OCI-LY3 (cell line): ENCODE measurements around the gene HOXB9.

ENCODE experiments used
- H2AFZ ChIP-seq: fragments of 200-600, 300-600 bp; shearing (Covaris generic); 2 replicates; pipeline ENCODE4 v1.6.0; 2014; ENCODE audit warnings: antibody characterized with exemption, low read depth, low read length
- H3K27ac ChIP-seq: fragments of 200-600, 300-600 bp; sonication (generic); 2 replicates; pipeline ENCODE4 v1.5.1; 2014; ENCODE audit warnings: mild to moderate bottlenecking, low read length, moderate library complexity, mixed read lengths
- H3K27me3 ChIP-seq: fragments of 200-600, 300-600 bp; sonication (generic); 2 replicates; pipeline ENCODE4 v1.6.1; 2014; ENCODE audit warnings: low read depth, low read length, mixed read lengths
- H3K36me3 ChIP-seq: fragments of 200-600, 300-600 bp; sonication (generic); replicated peaks from 2 replicates; pipeline ENCODE3; 2014; ENCODE audit warnings: low read depth, low read length, mixed read lengths
- H3K4me1 ChIP-seq: fragments of 300-600, 200-600 bp; sonication (generic); 2 replicates; pipeline ENCODE4 v1.6.1; 2014; ENCODE audit warnings: low read length, mixed read lengths
- H3K4me2 ChIP-seq: fragments of 200-600, 300-600 bp; sonication (generic); 2 replicates; pipeline ENCODE4 v1.6.1; 2014; ENCODE audit warnings: low read length, mixed read lengths
- H3K4me3 ChIP-seq: fragments of 300-600, 200-600 bp; sonication (generic); 2 replicates; pipeline ENCODE4 v1.5.1; 2014; ENCODE audit warnings: antibody characterized with exemption, mild to moderate bottlenecking, low read length, moderate library complexity
- H3K79me2 ChIP-seq: fragments of 300-600, 200-600 bp; shearing (Covaris generic); 2 replicates; pipeline ENCODE4 v1.6.1; 2014; ENCODE audit warnings: mild to moderate bottlenecking, low read length, mixed read lengths
- H3K9ac ChIP-seq: fragments of 300-600, 200-600 bp; shearing (Covaris generic); 2 replicates; pipeline ENCODE4 v1.6.0; 2014; ENCODE audit warnings: mild to moderate bottlenecking, low read length, moderate library complexity
- H3K9me3 ChIP-seq: fragments of 200-600, 300-600 bp; shearing (Covaris generic); 2 replicates; pipeline ENCODE4 v1.6.1; 2014; ENCODE audit warnings: low read length, mixed read lengths; ENCODE audit not compliant: insufficient read depth
- H4K20me1 ChIP-seq: fragments of 200-600, 300-600 bp; sonication (generic); 2 replicates; pipeline ENCODE4 v1.6.1; 2016; ENCODE audit warnings: low read length, mixed read lengths; ENCODE audit not compliant: insufficient read depth
- EZH2phosphoT487 ChIP-seq: fragments of 200-600 bp; shearing (Covaris generic); IDR thresholded peaks from 2 replicates; pipeline ENCODE4 v1.6.1; 2018; ENCODE audit warnings: antibody characterized with exemption, mixed run types, low read depth
- TF ChIP-seq, protein P1 (sequence below): fragments of 200-600, 300-600 bp; sonication (generic); IDR thresholded peaks from 2 replicates; pipeline ENCODE4 v1.5.1; 2014; ENCODE audit warnings: antibody characterized with exemption, low read length, low read depth

The HOXB9 gene

DNA sequence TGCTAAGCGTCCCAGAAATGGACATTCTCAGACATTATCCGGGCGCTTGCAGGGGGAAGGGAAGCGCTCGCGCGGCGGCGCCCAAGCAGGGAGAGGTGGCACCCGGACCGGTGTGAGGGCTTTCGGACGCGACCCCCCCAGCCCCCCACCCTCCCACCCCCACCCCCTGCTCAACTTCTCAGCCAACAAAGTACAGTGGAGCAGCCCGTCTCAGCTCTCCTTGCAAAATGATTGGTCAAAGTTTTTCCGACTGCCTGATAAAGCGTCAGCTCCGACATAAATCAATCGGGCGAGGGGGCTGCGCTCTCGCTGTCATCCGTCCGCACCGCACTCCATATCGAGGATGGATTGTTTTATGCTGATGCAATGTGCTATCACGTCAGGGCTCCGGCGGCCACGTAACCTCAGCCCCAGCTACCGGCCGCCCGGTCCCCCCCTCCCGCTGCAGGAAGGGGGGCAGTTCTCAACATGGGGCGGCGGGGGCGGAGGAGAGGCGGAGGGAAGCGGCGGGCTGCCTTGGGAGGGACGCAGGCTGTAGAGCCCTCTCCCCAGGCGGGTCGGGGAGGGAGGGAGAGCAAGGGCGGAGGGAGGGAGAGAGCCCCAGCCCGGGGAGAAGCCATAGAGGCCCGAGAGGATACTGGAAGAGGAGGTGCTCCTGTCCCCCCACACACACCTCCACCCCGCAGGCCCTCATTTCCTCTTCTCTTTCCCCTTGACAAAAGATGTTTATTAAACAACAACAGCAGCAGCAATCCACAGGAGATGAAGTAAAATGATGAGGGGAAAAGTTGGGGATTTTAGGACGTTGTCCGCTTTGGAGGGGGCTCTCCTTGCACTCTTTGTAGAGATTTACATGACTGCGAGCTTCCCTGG, at the start of gene HOXB9:
TSS of gene HOXB9 (minus strand) at position 114 of the 873 bp plus-strand sequence. CDS start at position 25, 89 bp downstream.
- no peaks in the 10 kb centered on the region for H3K9me3 ChIP-seq
- peak within 1 kb of the TSS; percentile 62 for H3K9ac ChIP-seq
- peak within 1 kb of the TSS; percentile 55 for H3K4me2 ChIP-seq
- no peaks in the 10 kb centered on the region for H3K79me2 ChIP-seq
- H3K4me3 ChIP-seq: peak within 1 kb of the TSS; percentile 78
- H3K27ac ChIP-seq: no peak within 1 kb of the TSS
- TF ChIP-seq, protein P1, sequence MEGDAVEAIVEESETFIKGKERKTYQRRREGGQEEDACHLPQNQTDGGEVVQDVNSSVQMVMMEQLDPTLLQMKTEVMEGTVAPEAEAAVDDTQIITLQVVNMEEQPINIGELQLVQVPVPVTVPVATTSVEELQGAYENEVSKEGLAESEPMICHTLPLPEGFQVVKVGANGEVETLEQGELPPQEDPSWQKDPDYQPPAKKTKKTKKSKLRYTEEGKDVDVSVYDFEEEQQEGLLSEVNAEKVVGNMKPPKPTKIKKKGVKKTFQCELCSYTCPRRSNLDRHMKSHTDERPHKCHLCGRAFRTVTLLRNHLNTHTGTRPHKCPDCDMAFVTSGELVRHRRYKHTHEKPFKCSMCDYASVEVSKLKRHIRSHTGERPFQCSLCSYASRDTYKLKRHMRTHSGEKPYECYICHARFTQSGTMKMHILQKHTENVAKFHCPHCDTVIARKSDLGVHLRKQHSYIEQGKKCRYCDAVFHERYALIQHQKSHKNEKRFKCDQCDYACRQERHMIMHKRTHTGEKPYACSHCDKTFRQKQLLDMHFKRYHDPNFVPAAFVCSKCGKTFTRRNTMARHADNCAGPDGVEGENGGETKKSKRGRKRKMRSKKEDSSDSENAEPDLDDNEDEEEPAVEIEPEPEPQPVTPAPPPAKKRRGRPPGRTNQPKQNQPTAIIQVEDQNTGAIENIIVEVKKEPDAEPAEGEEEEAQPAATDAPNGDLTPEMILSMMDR: no peak
- TF ChIP-seq EZH2phosphoT487: no peak
- peaks cover 52% of the 10 kb centered on the region for H3K27me3 ChIP-seq
- peaks cover 8% of the 10 kb centered on the region for H3K4me1 ChIP-seq
- no peaks in the 10 kb centered on the region for H4K20me1 ChIP-seq
- H2AFZ ChIP-seq: 0 out of 2 replicates have a peak within 1 kb of the TSS, but pooled peaks have one; percentile 10
- H3K36me3 ChIP-seq: no peaks in the 10 kb centered on the region

DNA sequence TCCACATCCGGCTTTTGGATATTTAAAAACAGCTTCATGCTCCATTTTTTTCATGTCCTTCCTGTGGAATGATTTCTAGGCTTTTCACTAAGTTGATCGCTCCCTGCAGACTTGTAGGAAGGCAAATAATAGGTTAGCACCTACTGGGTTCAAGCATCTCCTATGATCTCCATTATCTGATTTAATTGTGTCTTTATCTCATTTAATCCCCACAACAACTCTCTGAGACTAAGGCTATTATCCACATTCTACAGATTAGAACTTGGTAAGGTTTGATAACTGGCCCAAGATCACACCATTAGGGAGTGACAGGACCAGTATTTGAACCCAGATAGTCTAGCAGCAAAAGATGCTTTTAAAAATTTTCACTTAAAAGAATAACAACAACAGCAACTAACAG, 46.2 kb upstream of the HOXB9 start:
- Histone ChIP-seq H3K27ac (no peak overlapping the region), H3K4me2 (peak overlapping the region; percentile 74), H2AFZ (peak overlapping the region; percentile 82)

DNA sequence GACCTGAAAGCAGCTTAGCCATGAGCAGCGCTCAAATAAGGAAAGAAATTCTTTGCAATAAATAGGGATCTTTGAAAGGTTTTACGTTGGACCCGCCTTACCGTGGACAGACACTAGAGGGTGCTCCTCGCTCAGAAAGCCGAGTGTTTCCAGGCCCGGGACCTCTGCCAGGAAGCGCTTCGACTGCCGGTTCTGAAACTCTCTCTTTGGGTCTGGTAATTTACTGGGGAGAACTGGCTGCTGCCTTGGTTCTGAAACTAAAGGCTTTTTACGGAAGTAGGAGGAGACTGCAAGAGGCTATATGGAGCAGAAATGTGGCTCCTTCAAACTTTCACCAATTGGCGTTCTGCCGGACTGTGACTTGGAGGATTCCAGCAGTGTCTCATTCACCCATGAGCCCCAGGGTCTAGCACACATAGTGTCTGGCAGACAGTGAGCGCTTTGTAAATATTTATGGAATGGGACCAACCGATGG, 45.6 kb upstream of the HOXB9 start:
- no peaks in the 10 kb centered on the region for H4K20me1 ChIP-seq
- no peaks in the 10 kb centered on the region for H3K9me3 ChIP-seq
- peaks cover 17% of the 10 kb centered on the region for H3K27me3 ChIP-seq
- no peaks in the 10 kb centered on the region for H3K4me1 ChIP-seq
- H3K27ac ChIP-seq: no peak overlapping the region
- H3K36me3 ChIP-seq: no peaks in the 10 kb centered on the region
- H3K4me2 ChIP-seq: peak overlapping the region; percentile 74
- H3K4me3 ChIP-seq: peak overlapping the region; percentile 73
- TF ChIP-seq, protein P1: peak; percentile 77
- no peak for TF ChIP-seq EZH2phosphoT487
- H3K79me2 ChIP-seq: no peaks in the 10 kb centered on the region
- peak overlapping the region; percentile 82 for H2AFZ ChIP-seq
- H3K9ac ChIP-seq: peak overlapping the region; percentile 49

More for the DNA sequence above, 46.2 kb upstream of the HOXB9 start:
- H4K20me1 ChIP-seq: no peaks in the 10 kb centered on the region
- no peaks in the 10 kb centered on the region for H3K36me3 ChIP-seq
- H3K4me3 ChIP-seq: peak overlapping the region; percentile 73
- H3K4me1 ChIP-seq: no peaks in the 10 kb centered on the region
- H3K79me2 ChIP-seq: no peaks in the 10 kb centered on the region
- H3K27me3 ChIP-seq: peaks cover 20% of the 10 kb centered on the region
- H3K9ac ChIP-seq: peak overlapping the region; percentile 49; the same call in 1 of the 2 replicates
- no peak for TF ChIP-seq EZH2phosphoT487
- TF ChIP-seq, protein P1: no peak
- no peaks in the 10 kb centered on the region for H3K9me3 ChIP-seq

DNA sequence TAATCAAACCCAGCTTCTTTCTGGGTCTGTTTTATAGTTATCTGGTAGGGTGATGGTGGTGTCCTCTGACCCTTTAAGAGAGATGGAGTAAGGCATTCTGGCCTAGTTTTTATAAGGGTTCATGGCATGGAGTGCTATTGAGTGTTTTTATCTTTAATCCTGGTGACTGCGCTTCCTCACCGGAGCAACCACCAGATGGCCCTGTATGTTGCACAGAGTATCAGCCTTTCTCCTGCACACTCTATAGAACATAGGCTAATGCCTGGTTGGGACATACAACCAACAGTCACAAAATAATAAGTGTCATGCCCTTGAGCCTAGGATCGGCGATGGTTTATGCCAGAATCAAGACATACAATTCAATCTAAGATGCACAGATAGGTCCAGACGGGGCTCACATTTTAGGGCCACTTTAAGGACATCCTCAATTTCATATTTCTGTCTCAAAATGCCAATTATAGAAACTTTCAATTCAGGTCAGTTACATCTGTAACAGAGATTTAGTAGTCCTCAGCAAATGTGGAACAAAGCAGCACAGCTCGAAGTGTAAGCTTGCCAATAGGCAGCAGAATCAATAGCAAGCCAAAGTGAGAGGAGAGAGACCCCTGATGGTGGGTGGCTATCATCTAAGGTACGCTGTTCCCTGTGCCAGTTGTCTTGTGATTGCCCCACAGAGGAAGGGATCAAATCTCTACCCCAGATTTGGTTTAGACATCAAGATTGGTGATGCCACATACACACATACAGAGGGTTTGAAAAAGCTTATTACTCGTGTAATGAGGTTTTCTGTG, 37.2 kb upstream of the HOXB9 start:
- no peaks in the 10 kb centered on the region for H3K79me2 ChIP-seq
- TF ChIP-seq, protein P1: peak; percentile 1; the same call in 1 of the 2 replicates
- no peak for TF ChIP-seq EZH2phosphoT487
- H3K9ac ChIP-seq: no peak overlapping the region
- H3K4me2 ChIP-seq: no peak overlapping the region
- H3K27ac ChIP-seq: no peak overlapping the region
- H2AFZ ChIP-seq: no peak overlapping the region
- no peaks in the 10 kb centered on the region for H3K9me3 ChIP-seq
- no peaks in the 10 kb centered on the region for H3K4me1 ChIP-seq
- H3K36me3 ChIP-seq: no peaks in the 10 kb centered on the region
- H3K4me3 ChIP-seq: no peak overlapping the region
- no peaks in the 10 kb centered on the region for H4K20me1 ChIP-seq
- H3K27me3 ChIP-seq: no peaks in the 10 kb centered on the region
